GM20431 (cell line): ENCODE results near the gene OSGEP.
"Not testable (repeated sequence)": the region's sequence is repeated elsewhere in the genome, so short reads cannot be mapped to it uniquely, and the experiment has no call there.

Source experiments
- in situ Hi-C: fragments of 300-500 bp; cut with MseI, MboI; formaldehyde crosslinking; loops from one replicate; pipeline ENCODE4 v1.15.0; 2020; ENCODE audit warnings: low sequenced_read_pairs; ENCODE audit not compliant: unreplicated experiment

Gene OSGEP

DNA sequence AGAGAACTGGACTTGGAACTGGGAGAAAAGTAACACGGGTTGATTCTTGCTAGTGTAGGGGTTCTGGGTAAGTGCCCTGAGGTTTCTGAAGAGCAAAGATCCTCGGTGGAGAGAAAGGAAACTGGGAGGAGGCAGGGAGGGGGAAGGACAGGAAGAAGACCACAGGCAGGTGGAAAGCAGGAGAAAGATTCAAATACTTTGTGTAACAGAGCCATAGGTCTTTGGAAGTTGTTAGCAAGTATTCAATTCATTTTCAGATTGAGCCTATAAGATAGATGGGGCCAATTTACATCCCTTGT lies 15.9 kb upstream of the OSGEP start:
- in situ Hi-C loops = no loop called here

DNA sequence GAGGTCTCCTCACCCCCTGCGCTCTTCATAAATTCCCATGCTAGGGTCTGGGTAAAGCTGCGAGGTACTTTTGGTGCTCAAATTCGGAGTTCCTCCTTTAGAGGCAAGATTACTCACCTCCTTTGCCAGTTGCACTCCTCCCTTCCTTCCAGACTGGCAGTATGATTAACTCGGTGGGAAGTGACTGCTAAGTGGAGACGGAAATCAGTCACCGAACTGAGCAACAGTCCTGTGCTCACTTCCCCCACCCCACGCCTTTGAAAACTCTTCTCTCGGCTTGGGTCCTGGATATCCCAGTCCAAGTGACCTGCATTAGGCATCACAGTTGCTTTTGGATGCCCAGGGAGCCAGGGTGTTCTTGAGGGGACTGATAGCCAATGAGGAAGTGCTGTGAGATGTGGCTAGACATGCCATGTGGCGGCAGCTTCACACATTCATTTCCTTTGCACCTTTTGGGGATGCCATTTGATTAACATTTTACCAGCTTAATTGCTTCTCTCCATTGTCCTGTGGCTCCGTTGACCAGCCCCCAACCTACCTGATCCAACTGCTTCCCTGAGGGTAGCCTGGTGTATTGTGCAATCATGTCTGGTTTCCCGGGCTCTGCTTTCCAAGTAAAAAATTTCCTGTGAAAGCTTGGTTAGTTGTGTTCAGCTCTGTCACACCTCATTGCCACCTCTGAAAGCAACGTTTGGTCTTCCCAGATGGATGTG lies 15.4 kb upstream of the OSGEP start:
- in situ Hi-C loops = no loop called here

DNA sequence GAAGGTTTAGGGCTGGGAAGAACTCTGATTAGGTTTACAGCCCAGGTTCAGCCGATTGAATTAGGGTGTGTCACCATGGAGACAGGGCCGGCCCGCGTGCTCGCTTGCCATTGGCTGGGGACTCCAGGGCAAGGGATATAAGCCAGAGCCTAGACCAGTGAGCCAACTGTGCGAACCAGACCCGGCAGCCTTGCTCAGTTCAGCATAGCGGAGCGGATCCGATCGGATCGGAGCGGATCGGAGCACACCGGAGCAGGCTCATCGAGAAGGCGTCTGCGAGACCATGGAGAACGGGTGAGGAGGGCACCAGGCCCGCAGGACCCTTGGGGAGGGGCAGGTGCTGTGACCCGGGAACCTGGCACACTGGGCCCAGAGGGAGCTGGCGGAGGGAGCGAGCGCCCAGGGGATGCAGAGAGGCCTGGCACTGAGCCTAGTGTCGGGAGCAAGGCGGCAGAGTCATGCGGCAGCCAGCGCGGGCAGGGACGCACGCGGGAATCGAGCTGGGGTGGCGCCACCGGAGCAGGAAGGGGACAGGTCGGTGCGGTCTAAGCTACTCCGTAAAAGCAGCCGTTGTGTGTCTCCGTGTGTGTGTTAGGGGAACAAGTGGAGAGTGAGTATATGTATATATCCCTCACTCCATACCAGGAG lies 14.8 kb upstream of the OSGEP start, which contains the start of gene PNP:
TSS of gene PNP (plus strand) at position 165 of the 648 bp plus-strand sequence. CDS start at position 284, 119 bp downstream.
- in situ Hi-C loops = no loop called here

GRCh38 chr14:20468764-20469241 lies 14.2 kb upstream of the OSGEP start:
- in situ Hi-C loops = no loop called here

GRCh38 chr14:20461225-20462141 lies 6.9 kb upstream of the OSGEP start, which contains the start of gene PIP4P1:
Gene PIP4P1 (minus strand): TSS chr14:20461434. CDS start chr14:20461325, 109 bp downstream.
- in situ Hi-C loops = no loop called here

DNA sequence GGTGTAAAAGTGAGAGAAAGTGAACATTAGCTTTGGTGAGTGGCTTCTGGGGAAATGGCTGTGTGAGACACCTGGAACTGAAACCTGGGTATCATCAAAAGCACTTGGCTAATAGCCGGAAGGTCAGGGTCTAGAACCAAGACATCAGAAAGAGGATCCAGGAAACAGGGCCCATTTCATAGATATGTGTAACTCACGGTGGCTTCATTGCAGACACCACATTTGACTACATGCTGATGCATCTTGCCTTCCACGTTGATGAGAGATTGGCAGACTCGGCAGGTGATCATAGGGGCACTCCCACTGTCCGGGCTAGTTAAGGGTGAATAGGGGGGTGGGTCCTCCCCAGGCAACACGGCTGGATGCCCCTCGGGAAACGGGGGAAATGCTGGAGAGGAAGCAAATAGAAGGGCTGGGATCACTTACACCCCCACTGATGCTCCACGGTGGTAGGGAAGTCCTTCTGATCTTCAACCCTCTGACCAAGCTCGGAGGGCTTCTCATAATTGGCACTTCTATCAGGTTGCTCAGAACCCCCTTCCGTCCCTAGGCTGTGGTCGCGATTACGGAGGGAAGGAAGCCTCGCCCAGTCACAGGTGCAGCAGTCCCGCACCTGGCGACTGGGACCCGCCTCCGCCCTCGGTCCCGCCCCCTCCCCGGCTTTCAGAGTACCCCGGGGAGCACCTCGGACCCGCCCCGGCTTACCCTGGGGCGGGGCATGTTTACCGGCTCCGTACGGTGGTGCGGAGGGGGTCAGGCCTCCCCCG lies 6.0 kb upstream of the OSGEP start:
- in situ Hi-C loops = no loop called here

- in situ Hi-C loops = no loop called here
Observed at GRCh38 chr14:20458031-20458789, 3.6 kb upstream of the OSGEP start.

GRCh38 chr14:20456971-20457370 lies 2.4 kb upstream of the OSGEP start:
- in situ Hi-C loops = no loop called here

DNA sequence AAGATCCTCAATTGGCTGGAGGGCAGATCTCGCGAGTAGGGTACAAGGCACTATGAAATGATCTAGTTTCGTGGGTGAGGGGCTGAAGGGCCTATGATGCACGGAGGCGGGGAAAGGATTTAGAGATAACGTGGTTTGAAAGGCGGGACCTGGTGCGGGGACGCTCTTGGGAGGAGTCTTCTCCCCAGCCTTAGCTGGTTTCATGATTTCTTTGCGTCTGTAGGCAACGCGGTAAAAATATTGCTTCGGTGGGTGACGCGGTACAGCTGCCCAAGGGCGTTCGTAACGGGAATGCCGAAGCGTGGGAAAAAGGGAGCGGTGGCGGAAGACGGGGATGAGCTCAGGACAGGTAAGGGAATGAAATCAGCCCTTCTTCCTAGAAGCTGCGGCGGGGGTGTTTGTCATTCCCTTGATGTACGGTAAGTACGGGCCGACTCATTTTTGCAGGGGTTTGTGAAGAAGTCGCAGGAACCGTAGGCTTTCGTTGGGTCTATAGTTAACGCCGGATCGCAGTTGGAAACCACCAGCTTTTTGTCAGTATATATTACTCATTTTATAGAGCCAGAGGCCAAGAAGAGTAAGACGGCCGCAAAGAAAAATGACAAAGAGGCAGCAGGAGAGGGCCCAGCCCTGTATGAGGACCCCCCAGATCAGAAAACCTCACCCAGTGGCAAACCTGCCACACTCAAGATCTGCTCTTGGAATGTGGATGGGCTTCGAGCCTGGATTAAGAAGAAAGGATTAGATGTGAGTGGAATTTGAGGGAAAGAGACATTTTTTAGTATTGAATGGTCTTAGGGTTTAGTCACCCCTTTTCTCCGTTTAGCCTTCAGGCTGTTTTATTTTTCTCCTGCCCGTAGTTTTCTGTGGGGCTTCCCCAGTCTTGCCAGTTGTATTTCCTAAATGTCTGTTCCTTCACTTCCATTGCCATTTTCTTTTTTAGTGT lies 1.0 kb upstream of the OSGEP start:
- in situ Hi-C loops = no loop called here

GRCh38 chr14:20452831-20453230 lies 1.8 kb downstream of the OSGEP start:
- in situ Hi-C loops = not testable (repeated sequence)

- in situ Hi-C loops = no loop called here
Observed at GRCh38 chr14:20446889-20447288, 7.7 kb downstream of the OSGEP start.

GRCh38 chr14:20443650-20444049 lies 11.0 kb downstream of the OSGEP start:
- in situ Hi-C loops = not testable (repeated sequence)

GRCh38 chr14:20441461-20441860 lies 13.2 kb downstream of the OSGEP start:
- in situ Hi-C loops = no loop called here

DNA sequence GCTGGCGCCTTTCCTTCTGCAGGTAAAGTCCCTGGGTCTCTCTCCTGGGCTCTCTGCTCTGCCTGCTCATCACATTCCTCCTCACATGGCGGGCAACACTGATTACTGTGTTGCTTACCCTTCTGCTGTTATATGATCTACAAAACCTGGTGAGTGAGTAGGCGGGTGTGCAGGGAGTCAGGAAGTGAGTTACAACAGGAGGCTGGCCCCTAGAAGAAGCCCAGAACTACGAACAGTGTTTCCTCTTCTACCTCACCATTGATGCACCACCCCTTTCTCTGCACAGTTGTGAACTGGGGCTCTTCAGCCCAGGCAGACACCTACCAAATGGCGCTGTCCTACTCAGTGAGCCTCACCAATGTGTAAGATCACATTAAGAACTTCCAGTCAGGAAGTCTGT lies 13.7 kb downstream of the OSGEP start:
- in situ Hi-C loops = no loop called here

DNA sequence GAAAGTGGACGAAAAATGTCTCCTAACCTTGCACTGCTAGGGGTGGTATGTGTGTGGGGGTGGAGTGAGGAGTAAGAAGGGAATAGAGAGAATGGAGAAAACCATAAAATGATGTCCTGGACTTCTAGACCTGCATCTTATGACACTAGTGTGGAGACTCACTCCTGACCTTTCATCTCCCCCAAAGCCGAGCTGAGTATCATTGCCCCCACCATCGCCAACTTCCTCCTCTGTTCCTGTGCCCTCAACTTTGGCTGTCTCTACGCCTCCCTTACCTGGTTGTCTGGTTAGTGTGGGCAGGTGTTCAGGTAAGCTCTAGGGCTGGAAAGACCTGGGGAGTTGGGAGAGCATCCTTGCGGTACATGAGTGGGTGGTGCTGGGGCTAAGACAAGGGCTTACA lies 14.1 kb downstream of the OSGEP start:
- in situ Hi-C loops = no loop called here

DNA sequence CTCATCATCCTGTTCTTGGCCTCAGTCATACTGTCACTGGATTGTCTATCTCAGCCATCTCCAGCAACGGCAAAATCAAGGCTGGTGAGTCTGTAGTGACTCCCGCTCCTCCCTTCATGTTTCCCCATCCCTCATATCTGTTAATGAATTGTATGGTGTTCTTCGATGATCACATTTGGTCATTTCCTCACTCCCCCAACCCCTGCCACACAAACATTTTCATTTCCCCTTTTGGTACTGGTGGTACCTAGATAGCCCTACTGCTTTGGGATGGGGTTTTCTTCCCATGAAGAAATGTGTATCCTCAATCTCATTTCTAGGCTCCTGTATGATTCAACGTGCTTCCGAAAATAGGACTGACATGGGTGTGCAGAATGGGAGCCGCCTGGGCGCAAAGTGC lies 15.9 kb downstream of the OSGEP start:
- in situ Hi-C loops = no loop called here

- in situ Hi-C loops = no loop called here
Observed at GRCh38 chr14:20436363-20436755, 18.3 kb downstream of the OSGEP start.
